ENCODE data around the gene ZNF432.
A peak's percentile ranks its signal among the peaks of the same experiment; 100 is the strongest.
"Not testable (repeated sequence)": the region's sequence is repeated elsewhere in the genome, so short reads cannot be mapped to it uniquely, and the experiment has no call there.

Gene ZNF432

DNA sequence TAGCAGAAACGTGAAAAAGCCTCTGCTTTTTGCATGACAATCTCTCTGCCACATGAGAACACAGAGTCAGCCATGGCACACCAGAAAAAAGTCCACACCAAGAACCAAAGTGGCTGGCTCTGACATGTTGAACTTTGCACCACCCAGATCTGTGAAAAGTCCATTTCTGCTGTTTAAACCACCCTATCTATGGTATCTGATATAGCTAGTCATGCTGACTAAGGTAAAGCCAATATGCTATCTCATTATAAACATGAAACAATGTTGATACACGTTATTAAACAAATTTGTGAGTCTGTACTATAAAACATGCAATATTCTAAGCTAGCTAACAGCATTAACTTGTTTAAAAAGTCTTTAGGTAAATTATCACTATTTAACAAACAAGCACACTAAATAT is 21.0 kb upstream of the ZNF432 start:
- in situ Hi-C loops (cut with HindIII; ENCODE audit: low sequenced_read_pairs), result no loop called here
- TF ChIP-seq, protein P1, sequence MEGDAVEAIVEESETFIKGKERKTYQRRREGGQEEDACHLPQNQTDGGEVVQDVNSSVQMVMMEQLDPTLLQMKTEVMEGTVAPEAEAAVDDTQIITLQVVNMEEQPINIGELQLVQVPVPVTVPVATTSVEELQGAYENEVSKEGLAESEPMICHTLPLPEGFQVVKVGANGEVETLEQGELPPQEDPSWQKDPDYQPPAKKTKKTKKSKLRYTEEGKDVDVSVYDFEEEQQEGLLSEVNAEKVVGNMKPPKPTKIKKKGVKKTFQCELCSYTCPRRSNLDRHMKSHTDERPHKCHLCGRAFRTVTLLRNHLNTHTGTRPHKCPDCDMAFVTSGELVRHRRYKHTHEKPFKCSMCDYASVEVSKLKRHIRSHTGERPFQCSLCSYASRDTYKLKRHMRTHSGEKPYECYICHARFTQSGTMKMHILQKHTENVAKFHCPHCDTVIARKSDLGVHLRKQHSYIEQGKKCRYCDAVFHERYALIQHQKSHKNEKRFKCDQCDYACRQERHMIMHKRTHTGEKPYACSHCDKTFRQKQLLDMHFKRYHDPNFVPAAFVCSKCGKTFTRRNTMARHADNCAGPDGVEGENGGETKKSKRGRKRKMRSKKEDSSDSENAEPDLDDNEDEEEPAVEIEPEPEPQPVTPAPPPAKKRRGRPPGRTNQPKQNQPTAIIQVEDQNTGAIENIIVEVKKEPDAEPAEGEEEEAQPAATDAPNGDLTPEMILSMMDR (IDR thresholded peaks at IDR 0.05; ENCODE audit: low read depth, low read length), result no peak
- no peak for DNase-seq (ENCODE audit: low read depth, low spot score)
- H3K4me3 ChIP-seq (ENCODE audit: low read depth, low read length), result no peak overlapping the region

DNA sequence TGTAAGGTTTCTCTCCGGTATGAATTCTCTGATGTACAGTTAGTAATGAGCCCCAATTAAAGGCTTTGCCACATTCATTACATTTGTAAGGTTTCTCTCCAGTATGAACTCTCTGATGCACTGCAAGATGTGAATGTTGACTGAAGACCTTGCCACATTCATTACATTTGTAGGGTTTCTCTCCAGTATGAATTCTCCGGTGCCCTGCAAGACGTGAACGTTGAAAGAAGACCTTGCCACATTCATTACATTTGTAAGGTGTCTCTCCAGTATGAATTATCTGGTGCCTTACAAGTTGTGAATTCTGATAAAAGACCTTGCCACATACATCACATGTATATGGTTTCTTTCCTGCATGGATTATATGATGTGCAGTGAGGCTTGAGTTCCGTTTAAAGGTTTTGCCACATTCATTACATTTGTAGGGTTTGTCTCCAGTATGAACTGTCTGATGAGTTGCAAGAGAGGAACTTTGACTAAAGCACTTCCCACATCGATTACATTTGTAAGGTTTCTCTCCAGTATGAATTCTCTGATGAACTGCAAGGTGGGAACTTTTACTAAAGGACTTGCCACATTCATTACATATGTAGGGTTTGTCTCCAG is 17.7 kb upstream of the ZNF432 start:
- in situ Hi-C loops (cut with HindIII; ENCODE audit: low sequenced_read_pairs), result no loop called here
- no peak for DNase-seq (ENCODE audit: low read depth, low spot score)

DNA sequence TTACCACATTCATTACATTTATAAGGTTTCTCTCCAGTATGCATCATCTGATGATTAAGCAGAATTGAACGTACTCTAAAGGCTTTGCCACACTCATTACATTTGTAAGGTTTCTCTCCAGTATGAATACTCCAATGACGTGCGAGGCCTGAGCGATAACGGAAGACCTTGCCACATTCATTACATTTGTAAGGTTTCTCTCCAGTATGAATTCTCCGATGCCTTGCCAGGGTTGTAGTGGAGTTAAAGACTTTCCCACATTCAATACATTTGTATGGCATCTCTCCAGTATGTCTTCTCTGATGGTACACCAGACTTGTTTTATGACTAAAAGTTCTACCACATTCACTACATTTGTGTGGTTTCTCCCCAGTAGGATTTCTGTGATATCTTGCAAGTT is 16.8 kb upstream of the ZNF432 start:
- no peak for DNase-seq (ENCODE audit: low read depth, low spot score)
- no peak overlapping the region for H3K4me3 ChIP-seq (ENCODE audit: low read depth, low read length)
- TF ChIP-seq, protein P1 (IDR thresholded peaks at IDR 0.05; ENCODE audit: low read depth, low read length), result no peak
- in situ Hi-C loops (cut with HindIII; ENCODE audit: low sequenced_read_pairs), result no loop called here

More for the DNA sequence above, 17.7 kb upstream of the ZNF432 start:
- TF ChIP-seq, protein P1 (IDR thresholded peaks at IDR 0.05; ENCODE audit: low read depth, low read length), result no peak
- H3K4me3 ChIP-seq (ENCODE audit: low read depth, low read length), result no peak overlapping the region

DNA sequence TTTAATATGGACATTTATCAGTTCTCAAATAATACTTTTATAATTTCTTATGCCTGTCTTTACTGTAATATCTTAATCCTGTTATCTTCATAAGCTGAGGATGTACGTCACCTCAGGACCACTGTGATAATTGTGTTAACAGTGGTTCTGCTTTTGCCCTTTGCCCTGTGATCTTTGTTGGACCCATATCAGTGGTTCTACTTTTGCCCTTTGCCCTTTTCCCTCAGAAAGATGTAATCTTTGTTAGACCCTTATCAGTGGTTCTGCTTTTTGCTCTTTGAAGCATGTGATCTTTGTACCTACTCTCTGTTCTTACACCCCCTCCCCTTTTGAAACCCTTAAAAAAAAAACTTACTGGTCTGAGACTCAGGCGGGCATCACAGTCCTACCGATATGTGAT is 7.8 kb upstream of the ZNF432 start:
- in situ Hi-C loops (cut with HindIII; ENCODE audit: low sequenced_read_pairs); DNase-seq (ENCODE audit: low read depth, low spot score); H3K4me3 ChIP-seq (ENCODE audit: low read depth, low read length): not testable (repeated sequence)

DNA sequence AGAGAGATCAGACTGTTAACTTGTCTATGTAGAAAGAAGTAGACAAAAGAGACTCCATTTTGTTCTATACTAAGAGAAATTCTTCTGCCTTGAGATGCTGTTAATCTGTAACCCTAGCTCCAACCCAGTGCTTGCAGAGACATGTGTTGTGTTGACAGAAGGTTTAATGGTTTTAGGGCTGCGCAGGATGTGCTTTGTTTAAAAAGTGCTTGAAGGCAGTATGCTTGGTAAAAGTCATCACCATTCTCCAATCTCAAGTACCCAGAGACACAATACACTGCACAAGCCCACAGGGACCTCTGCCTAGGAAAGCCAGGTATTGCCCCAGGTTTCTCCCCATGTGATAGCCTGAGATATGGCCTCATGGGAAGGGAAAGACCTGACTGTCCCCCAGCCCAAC is 3.1 kb upstream of the ZNF432 start:
- in situ Hi-C loops (cut with HindIII; ENCODE audit: low sequenced_read_pairs); H3K4me3 ChIP-seq (ENCODE audit: low read depth, low read length); DNase-seq (ENCODE audit: low read depth, low spot score): not testable (repeated sequence)

DNA sequence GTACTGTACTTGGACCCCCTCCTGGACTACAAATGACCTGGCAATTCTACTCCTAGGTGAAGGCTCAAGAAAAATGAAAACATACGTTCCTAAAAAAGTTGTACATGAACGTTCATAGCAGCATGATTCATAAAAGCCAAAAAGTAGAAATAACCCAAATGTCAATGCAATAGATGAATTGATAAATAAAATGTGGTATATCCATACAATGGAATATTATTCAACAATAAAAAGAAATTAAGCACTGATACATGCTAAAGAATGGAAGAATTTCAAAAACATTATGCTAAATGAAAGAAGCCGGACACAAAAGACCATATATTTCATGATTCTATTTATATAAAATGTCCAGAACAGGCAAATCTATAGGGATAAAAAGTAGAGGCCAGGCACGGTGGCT is 9.5 kb downstream of the ZNF432 start:
- in situ Hi-C loops (cut with HindIII; ENCODE audit: low sequenced_read_pairs), result no loop called here
- no peak overlapping the region for H3K4me3 ChIP-seq (ENCODE audit: low read depth, low read length)
- TF ChIP-seq, protein P1 (IDR thresholded peaks at IDR 0.05; ENCODE audit: low read depth, low read length), result no peak
- DNase-seq (ENCODE audit: low read depth, low spot score), result no peak

DNA sequence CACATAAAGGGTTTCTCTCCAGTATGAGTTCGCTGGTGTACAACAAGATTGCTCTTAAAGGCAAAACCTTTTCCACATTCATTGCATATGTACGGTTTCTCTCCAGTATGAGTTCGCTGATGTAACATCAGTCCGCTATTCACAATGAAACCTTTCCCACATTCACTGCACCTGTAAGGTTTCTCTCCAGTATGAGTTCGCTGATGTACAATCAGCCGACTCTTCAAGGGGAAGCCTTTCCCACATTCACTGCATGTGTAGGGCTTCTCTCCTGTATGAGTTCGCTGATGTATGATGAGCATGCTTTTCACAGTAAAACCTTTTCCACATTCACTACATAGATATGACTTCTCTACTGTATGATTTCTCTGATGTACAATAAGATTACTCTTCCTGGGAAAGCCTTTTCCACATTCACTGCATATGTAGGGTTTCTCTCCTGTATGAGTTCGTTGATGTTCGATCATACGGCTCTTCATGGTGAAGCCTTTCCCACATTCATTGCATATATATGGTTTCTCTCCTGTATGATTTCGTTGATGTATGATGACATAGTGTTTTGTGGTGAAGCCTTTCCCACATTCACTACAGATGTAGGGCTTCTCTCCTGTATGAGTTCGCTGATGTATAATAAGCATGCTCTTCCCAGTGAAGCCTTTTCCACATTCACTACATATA is 14.4 kb downstream of the ZNF432 start:
- no peak overlapping the region for H3K4me3 ChIP-seq (ENCODE audit: low read depth, low read length)
- TF ChIP-seq, protein P1 (IDR thresholded peaks at IDR 0.05; ENCODE audit: low read depth, low read length), result no peak
- DNase-seq (ENCODE audit: low read depth, low spot score), result peak; percentile 17
- in situ Hi-C loops (cut with HindIII; ENCODE audit: low sequenced_read_pairs), result no loop called here

Measured in astrocyte of the spinal cord (primary cell).